Gastrocnemius medialis (tissue), 4 donors: ENCODE results near the gene COL1A2.

Experiments
- POLR2A ChIP-seq, 2 donors: fragments of 450-650 bp; IDR thresholded peaks; one replicate each; pipeline ENCODE4 v1.6.1; 2017; ENCODE audit warnings: antibody characterized with exemption in 2 of 2, mild to moderate bottlenecking in 2 of 2, moderate library complexity in 2 of 2
- TF ChIP-seq, protein P1 (sequence below), 5 experiments: fragments of 450-650 bp in 3 of 5; fragments of 200-600 bp in 2 of 5; sonication (generic) in 2 of 5; IDR thresholded peaks in 4 of 5; conservative IDR thresholded peaks in 1 of 5; 1 replicate in 4 of 5; 2 replicates in 1 of 5; pipeline ENCODE4 v1.5.1; 2016 to 2019; ENCODE audit warnings: antibody characterized with exemption in 5 of 5, mild to moderate bottlenecking in 3 of 5, moderate library complexity in 3 of 5

DNA sequence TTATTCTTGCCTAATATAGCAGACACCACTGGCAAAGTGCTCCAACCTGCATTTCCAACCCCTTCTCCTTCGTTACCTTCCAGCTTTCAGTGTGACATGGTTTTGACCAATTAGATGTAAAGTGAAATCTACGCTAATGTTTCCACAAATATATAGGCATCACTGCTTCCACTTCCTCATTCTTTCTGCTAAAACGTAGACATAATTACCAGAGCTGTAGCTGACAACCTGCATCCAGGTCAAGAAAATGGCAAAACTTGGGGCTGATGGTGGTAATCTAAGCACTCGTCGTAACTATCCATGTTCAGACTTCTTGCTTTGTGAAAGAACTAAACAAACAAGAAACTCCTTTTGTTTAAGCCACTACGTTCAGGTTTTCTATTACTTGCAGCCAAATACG is 41.8 kb upstream of the COL1A2 start:
- TF ChIP-seq, protein P1, sequence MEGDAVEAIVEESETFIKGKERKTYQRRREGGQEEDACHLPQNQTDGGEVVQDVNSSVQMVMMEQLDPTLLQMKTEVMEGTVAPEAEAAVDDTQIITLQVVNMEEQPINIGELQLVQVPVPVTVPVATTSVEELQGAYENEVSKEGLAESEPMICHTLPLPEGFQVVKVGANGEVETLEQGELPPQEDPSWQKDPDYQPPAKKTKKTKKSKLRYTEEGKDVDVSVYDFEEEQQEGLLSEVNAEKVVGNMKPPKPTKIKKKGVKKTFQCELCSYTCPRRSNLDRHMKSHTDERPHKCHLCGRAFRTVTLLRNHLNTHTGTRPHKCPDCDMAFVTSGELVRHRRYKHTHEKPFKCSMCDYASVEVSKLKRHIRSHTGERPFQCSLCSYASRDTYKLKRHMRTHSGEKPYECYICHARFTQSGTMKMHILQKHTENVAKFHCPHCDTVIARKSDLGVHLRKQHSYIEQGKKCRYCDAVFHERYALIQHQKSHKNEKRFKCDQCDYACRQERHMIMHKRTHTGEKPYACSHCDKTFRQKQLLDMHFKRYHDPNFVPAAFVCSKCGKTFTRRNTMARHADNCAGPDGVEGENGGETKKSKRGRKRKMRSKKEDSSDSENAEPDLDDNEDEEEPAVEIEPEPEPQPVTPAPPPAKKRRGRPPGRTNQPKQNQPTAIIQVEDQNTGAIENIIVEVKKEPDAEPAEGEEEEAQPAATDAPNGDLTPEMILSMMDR (IDR thresholded peaks at IDR 0.05 in 4 of 5, conservative IDR thresholded peaks at IDR 0.05 in 1 of 5) = no peak
- no peak for TF ChIP-seq POLR2A (IDR thresholded peaks at IDR 0.05)
